HCT116 (cell line): ENCODE data around the gene CHRNB2. TPM values are rescaled to one million over a fixed set of nuclear protein-coding genes. Genes with fewer than 3 reads are reported as not detected.

Experiments used
- ATAC-seq: fragments of 200-7000 bp; cut with Tn5 transposase; 2 replicates; pipeline ENCODE4 v1.9.1; 2020; ENCODE audit warnings: mild to moderate bottlenecking, moderate library complexity
- BruUV-seq: library from RNA; stranded (reverse); fragments of 400-500 nt; replicated peaks from 2 replicates; lab custom pipeline; 2021; lab: Mats Ljungman, UMichigan
- CTCF ChIA-PET: fragments of 300-600 bp; sonication (Branson Sonifier 250); formaldehyde crosslinking; loops from one replicate; lab custom pipeline; 2021; ENCODE audit warnings: antibody characterized with exemption; lab: Charles Lee
- POLR2A ChIA-PET: fragments of 300-600, 350-600 bp; sonication (Branson Sonifier 250); formaldehyde crosslinking; loops from one replicate; lab custom pipeline; 2021; ENCODE audit warnings: antibody characterized with exemption; lab: Charles Lee
- RAD21 ChIA-PET, 2 experiments: fragments of 300-600 bp; sonication (Branson Sonifier 250); formaldehyde crosslinking; loops; one replicate each; lab custom pipeline; 2023; ENCODE audit warnings: low total read pairs in 2 of 2; ENCODE audit not compliant: uncharacterized antibody in 2 of 2, unreplicated experiment in 2 of 2, low non-redundant PET in 1 of 2; lab: Charles Lee
- DNase-seq: peaks from one replicate; pipeline ENCODE4 v3.0.0-alpha.2; 2010; ENCODE audit warnings: low read depth, low spot score
- H2AFZ ChIP-seq: fragments of 200-600 bp; shearing (Covaris generic), sonication (generic); 2 replicates; pipeline ENCODE4 v1.6.1; 2017; ENCODE audit warnings: low read depth, mixed run types, mixed read lengths, antibody characterized with exemption, low read length; ENCODE audit not compliant: poor library complexity, severe bottlenecking
- H3K27ac ChIP-seq: 2 replicates; pipeline ENCODE4 v1.5.1; 2012; ENCODE audit warnings: low read depth, low read length
- H3K27me3 ChIP-seq: fragments of 200-600 bp; sonication (generic); 2 replicates; pipeline ENCODE4 v1.6.1; 2016; ENCODE audit warnings: mixed run types, low read length, mixed read lengths; ENCODE audit not compliant: insufficient read depth
- H3K36me3 ChIP-seq, 2 experiments: fragments of 200-500 bp in 1 of 2; fragments of 200-600 bp in 1 of 2; sonication (Bioruptor generic) in 1 of 2; sonication (generic) in 1 of 2; 2 replicates each; pipeline versions ENCODE4 v1.5.1 to v1.6.1; 2014 to 2016; ENCODE audit warnings: low read length in 2 of 2, inconsistent platforms in 1 of 2, mixed read lengths in 1 of 2, mixed run types in 1 of 2; ENCODE audit not compliant: insufficient read depth in 2 of 2, control insufficient read depth in 1 of 2
- H3K4me1 ChIP-seq, 2 experiments: fragments of 200-600 bp in 1 of 2; sonication (generic) in 1 of 2; 2 replicates each; pipeline versions ENCODE4 v1.5.1 to v1.6.1; 2012 to 2017; ENCODE audit warnings: low read length in 2 of 2, inconsistent platforms in 1 of 2, mild to moderate bottlenecking in 1 of 2, mixed read lengths in 1 of 2, mixed run types in 1 of 2, moderate library complexity in 1 of 2; ENCODE audit not compliant: insufficient read depth in 2 of 2, control insufficient read depth in 1 of 2
- H3K4me2 ChIP-seq: fragments of 200-600 bp; sonication (generic); 2 replicates; pipeline ENCODE4 v1.6.1; 2017; ENCODE audit warnings: mixed run types, low read length, mixed read lengths
- H3K4me3 ChIP-seq, 2 experiments: fragments of 200-600 bp in 1 of 2; sonication (generic) in 1 of 2; replicated peaks in 1 of 2; 2 replicates each; pipeline ENCODE4 v1.5.1; 2011 to 2016; ENCODE audit warnings: low read length in 2 of 2, control low read depth in 1 of 2, low read depth in 1 of 2, mild to moderate bottlenecking in 1 of 2, mixed read lengths in 1 of 2, mixed run types in 1 of 2
- H3K79me2 ChIP-seq: fragments of 200-600 bp; sonication (generic); 2 replicates; pipeline ENCODE4 v1.6.1; 2017; ENCODE audit warnings: mild to moderate bottlenecking, mixed run types, low read length, moderate library complexity, mixed read lengths; ENCODE audit not compliant: insufficient read depth
- H3K9ac ChIP-seq: fragments of 200-600 bp; sonication (generic); 2 replicates; pipeline ENCODE4 v1.6.1; 2016; ENCODE audit warnings: low read length, mixed read lengths
- H3K9me2 ChIP-seq: fragments of 200-600 bp; sonication (generic), shearing (Covaris generic); 2 replicates; pipeline ENCODE4 v1.6.1; 2017; ENCODE audit warnings: mixed run types, mild to moderate bottlenecking, moderate library complexity; ENCODE audit not compliant: insufficient read depth
- H3K9me3 ChIP-seq, 2 experiments: fragments of 200-500 bp in 1 of 2; fragments of 200-600 bp in 1 of 2; sonication (Bioruptor generic) in 1 of 2; sonication (generic) in 1 of 2; 2 replicates each; pipeline ENCODE4 v1.6.1; 2014 to 2017; ENCODE audit warnings: low read length in 2 of 2, mixed read lengths in 2 of 2, inconsistent platforms in 1 of 2, low read depth in 1 of 2, mild to moderate bottlenecking in 1 of 2, mixed run types in 1 of 2, moderate library complexity in 1 of 2; ENCODE audit not compliant: control insufficient read depth in 1 of 2, insufficient read depth in 1 of 2
- H4K20me1 ChIP-seq: fragments of 200-600 bp; sonication (generic), shearing (Covaris generic); 2 replicates; pipeline ENCODE4 v1.6.1; 2017; ENCODE audit warnings: mixed run types, mild to moderate bottlenecking, moderate library complexity; ENCODE audit not compliant: insufficient read depth
- CBX3 ChIP-seq: IDR thresholded peaks from 2 replicates; pipeline ENCODE4 v1.6.1; 2012; ENCODE audit warnings: low read depth
- EGR1 ChIP-seq: IDR thresholded peaks from 2 replicates; pipeline ENCODE4 v1.6.1; 2012; ENCODE audit warnings: low read depth
- ELF1 ChIP-seq: IDR thresholded peaks from 2 replicates; pipeline ENCODE4 v1.6.1; 2012; ENCODE audit warnings: low read depth, borderline replicate concordance
- EZH2 ChIP-seq: fragments of 200-600 bp; sonication (generic); IDR thresholded peaks from 2 replicates; pipeline ENCODE4 v1.6.1; 2017; ENCODE audit warnings: antibody characterized with exemption, mixed run types
- FOSL1 ChIP-seq: IDR thresholded peaks from 2 replicates; pipeline ENCODE4 v1.6.1; 2012; ENCODE audit warnings: low read depth
- POLR2A ChIP-seq: IDR thresholded peaks from 2 replicates; pipeline ENCODE4 v1.7.0; 2011; ENCODE audit warnings: borderline replicate concordance; ENCODE audit not compliant: insufficient read depth, insufficient read length; ENCODE audit errors: extremely low read depth
- POLR2AphosphoS5 ChIP-seq: IDR thresholded peaks from 2 replicates; pipeline ENCODE4 v1.6.1; 2011; ENCODE audit warnings: mild to moderate bottlenecking, low read depth, low read length, moderate library complexity
- RAD21 ChIP-seq: IDR thresholded peaks from 2 replicates; pipeline ENCODE4 v1.6.1; 2012; ENCODE audit warnings: low read depth, mild to moderate bottlenecking
- SP1 ChIP-seq: IDR thresholded peaks from 2 replicates; pipeline ENCODE4 v1.6.1; 2012; ENCODE audit warnings: low read depth
- TCF7L2 ChIP-seq: IDR thresholded peaks from 2 replicates; pipeline ENCODE4 v1.7.0; 2011; ENCODE audit warnings: borderline replicate concordance, inconsistent platforms; ENCODE audit not compliant: insufficient read depth, insufficient read length; ENCODE audit errors: extremely low read depth
- YY1 ChIP-seq: IDR thresholded peaks from 2 replicates; pipeline ENCODE4 v1.6.1; 2011; ENCODE audit warnings: low read length, low read depth, moderate library complexity, mild to moderate bottlenecking; ENCODE audit not compliant: insufficient replicate concordance; ENCODE audit errors: extremely low read depth
- ZFX ChIP-seq: fragments of 450-650 bp; IDR thresholded peaks from 2 replicates; pipeline ENCODE4 v1.6.1; 2017
- intact Hi-C: fragments of 100-400 bp; cut with micrococcal nuclease; formaldehyde crosslinking; loops from 2 replicates; pipeline ENCODE4 v1.10.0; 2022
- total RNA-seq: library from RNA; stranded (reverse); gene quantifications from one replicate; pipeline ENCODE4 v1.2.1, GENCODE V29; 2021; ENCODE audit not compliant: unreplicated experiment

CHRNB2 gene
- total RNA-seq, 1 experiment from 2014 or later: not detected

GRCh38 chr1:154586231-154586630 is 18.7 kb downstream of the CHRNB2 start (continued):
- TF ChIP-seq SP1: no peak
- TF ChIP-seq ZFX: no peak
- no peak for TF ChIP-seq RAD21
- no peak for TF ChIP-seq ELF1
- TF ChIP-seq CBX3: no peak
- no peak for TF ChIP-seq POLR2AphosphoS5
- TF ChIP-seq, all 23 proteins: peak for 0

GRCh38 chr1:154586641-154587040 is 19.1 kb downstream of the CHRNB2 start:
- Histone ChIP-seq H3K4me2 (no peak overlapping the region), H3K36me3 (peaks cover 79 to 94% of the 10 kb centered on the region in 2 experiments), H2AFZ (no peak overlapping the region), H3K9me2 (no peaks in the 10 kb centered on the region), H3K79me2 (no peaks in the 10 kb centered on the region), H3K9ac (no peak overlapping the region), H4K20me1 (no peaks in the 10 kb centered on the region), H3K27me3 (no peaks in the 10 kb centered on the region), H3K4me3 (no peak overlapping the region), H3K27ac (no peak overlapping the region), H3K4me1 (no peaks in the 10 kb centered on the region), H3K9me3 (no peaks in the 10 kb centered on the region)
- ChIA-PET RAD21 (no interaction called here), CTCF (no interaction called here), POLR2A (no interaction called here)
- intact Hi-C loops: no loop called here
- ATAC-seq (no peak), DNase-seq (no peak)
- TF ChIP-seq EZH2 (no peak), TCF7L2 (no peak), FOSL1 (no peak), EGR1 (no peak), SP1 (no peak), POLR2AphosphoS5 (no peak)
- no TSS peak for BruUV-seq

GRCh38 chr1:154589780-154590179 is 22.2 kb downstream of the CHRNB2 start:
- ATAC-seq: no peak
- ChIA-PET CTCF (no interaction called here), RAD21 (no interaction called here), POLR2A (no interaction called here)
- Histone ChIP-seq H3K27ac (no peak overlapping the region), H3K27me3 (no peaks in the 10 kb centered on the region), H3K4me3 (no peak overlapping the region), H2AFZ (no peak overlapping the region), H3K9ac (no peak overlapping the region), H3K9me3 (no peaks in the 10 kb centered on the region), H3K4me2 (no peak overlapping the region), H3K4me1 (no peaks in the 10 kb centered on the region), H4K20me1 (no peaks in the 10 kb centered on the region), H3K36me3 (peaks cover 82 to 85% of the 10 kb centered on the region in 2 experiments), H3K9me2 (no peaks in the 10 kb centered on the region), H3K79me2 (peaks cover 4% of the 10 kb centered on the region; the same call in 1 of the 2 replicates)
- DNase-seq: no peak
- TF ChIP-seq CBX3 (no peak), YY1 (no peak), POLR2A (no peak)
- intact Hi-C loops: no loop called here
- no TSS peak for BruUV-seq
